Measurements from ENCODE around the gene ULK2. TPM values are rescaled to one million over a fixed set of nuclear protein-coding genes. Genes with fewer than 3 reads are reported as not detected.
A peak's percentile ranks its signal among the peaks of the same experiment; 100 is the strongest.

ULK2 gene
- total RNA-seq, 4 donors from 2014 or later: 15.4 to 35.0 (median 26.9) TPM

DNA sequence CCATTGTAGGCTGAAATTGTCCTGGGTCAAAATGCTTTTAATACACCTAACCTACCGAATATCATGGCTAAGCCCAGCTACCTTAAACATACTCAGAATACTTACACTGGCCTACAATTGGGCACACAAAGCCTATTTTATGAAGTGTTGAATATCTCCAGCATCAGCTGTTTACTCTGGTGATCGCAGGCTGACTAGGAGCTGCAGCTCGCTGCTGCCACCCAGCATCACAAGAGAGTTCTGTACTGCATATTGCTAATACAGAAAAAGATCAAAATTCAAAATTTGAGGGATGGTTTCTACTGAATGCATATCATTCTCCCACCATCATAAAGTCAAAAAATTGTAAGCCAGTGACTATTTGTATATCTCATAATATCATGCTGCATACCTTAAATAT, 55.3 kb downstream of the ULK2 start:
- no peaks in the 10 kb centered on the region for H3K4me1 ChIP-seq
- H3K9me3 ChIP-seq: no peaks in the 10 kb centered on the region
- H3K27ac ChIP-seq: no peak overlapping the region
- H3K27me3 ChIP-seq: no peaks in the 10 kb centered on the region
- no peak for DNase-seq
- intact Hi-C loops (cut with DNase I; ENCODE audit: low total_unique reads): no loop called here
- TF ChIP-seq, protein P1, sequence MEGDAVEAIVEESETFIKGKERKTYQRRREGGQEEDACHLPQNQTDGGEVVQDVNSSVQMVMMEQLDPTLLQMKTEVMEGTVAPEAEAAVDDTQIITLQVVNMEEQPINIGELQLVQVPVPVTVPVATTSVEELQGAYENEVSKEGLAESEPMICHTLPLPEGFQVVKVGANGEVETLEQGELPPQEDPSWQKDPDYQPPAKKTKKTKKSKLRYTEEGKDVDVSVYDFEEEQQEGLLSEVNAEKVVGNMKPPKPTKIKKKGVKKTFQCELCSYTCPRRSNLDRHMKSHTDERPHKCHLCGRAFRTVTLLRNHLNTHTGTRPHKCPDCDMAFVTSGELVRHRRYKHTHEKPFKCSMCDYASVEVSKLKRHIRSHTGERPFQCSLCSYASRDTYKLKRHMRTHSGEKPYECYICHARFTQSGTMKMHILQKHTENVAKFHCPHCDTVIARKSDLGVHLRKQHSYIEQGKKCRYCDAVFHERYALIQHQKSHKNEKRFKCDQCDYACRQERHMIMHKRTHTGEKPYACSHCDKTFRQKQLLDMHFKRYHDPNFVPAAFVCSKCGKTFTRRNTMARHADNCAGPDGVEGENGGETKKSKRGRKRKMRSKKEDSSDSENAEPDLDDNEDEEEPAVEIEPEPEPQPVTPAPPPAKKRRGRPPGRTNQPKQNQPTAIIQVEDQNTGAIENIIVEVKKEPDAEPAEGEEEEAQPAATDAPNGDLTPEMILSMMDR (IDR thresholded peaks at IDR 0.05): no peak
- no peak for TF ChIP-seq POLR2A (IDR thresholded peaks at IDR 0.05)
- H3K4me3 ChIP-seq: no peak overlapping the region
- no peaks in the 10 kb centered on the region for H3K36me3 ChIP-seq

DNA sequence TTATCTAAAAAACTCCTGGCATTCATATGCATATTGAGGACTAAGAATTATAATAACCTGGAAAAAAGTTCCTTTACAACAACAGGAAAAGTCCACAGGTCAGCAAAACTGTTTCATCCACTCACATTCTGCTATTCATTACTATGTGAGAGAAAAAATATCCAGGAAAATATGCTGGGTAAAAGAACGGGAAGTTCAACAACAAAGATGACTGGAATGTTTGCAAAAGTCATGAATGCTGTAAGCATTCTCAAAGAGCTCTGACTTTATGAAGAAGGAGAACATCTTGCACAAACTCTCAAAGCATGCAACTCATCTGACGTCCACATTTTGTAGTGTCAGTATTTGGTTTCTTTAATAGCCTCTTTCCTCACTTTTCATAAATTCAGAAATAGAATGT, 62.7 kb downstream of the ULK2 start:
- no peak for DNase-seq
- H3K27me3 ChIP-seq: no peaks in the 10 kb centered on the region
- no peaks in the 10 kb centered on the region for H3K4me1 ChIP-seq
- no peaks in the 10 kb centered on the region for H3K36me3 ChIP-seq
- no peaks in the 10 kb centered on the region for H3K9me3 ChIP-seq
- H3K27ac ChIP-seq: peak overlapping the region in 1 of 2 donors; percentile 32
- intact Hi-C loops (cut with DNase I; ENCODE audit: low total_unique reads): no loop called here
- TF ChIP-seq POLR2A (IDR thresholded peaks at IDR 0.05): no peak
- TF ChIP-seq, protein P1 (IDR thresholded peaks at IDR 0.05): no peak
- H3K4me3 ChIP-seq: no peak overlapping the region

DNA sequence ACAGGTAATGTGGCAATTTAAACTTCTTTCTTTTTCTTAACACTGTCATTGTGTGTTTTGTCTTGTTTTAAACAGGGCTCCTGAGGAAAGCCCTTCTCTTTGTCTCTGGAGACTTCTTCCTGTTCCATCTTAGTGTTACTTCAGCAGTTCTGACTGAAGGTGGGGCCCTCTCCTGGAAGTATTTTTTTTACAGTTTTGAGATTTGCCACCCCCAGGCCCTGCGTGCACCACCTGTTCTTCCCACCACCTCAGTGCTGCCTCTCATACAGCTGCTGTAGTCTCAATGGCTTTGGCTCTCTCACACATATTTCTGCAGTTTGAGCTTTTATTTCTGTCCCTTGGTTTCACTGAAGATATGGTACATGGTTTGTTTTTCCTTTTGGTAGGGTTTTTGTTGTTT, 67.2 kb downstream of the ULK2 start:
- DNase-seq: no peak
- Histone ChIP-seq H3K4me1 (no peaks in the 10 kb centered on the region), H3K36me3 (no peaks in the 10 kb centered on the region), H3K4me3 (no peak overlapping the region), H3K9me3 (no peaks in the 10 kb centered on the region), H3K27me3 (no peaks in the 10 kb centered on the region), H3K27ac (no peak overlapping the region)
- intact Hi-C loops (cut with DNase I; ENCODE audit: low total_unique reads): no loop called here
- no peak for TF ChIP-seq POLR2A (IDR thresholded peaks at IDR 0.05)
- TF ChIP-seq, protein P1 (IDR thresholded peaks at IDR 0.05): no peak

DNA sequence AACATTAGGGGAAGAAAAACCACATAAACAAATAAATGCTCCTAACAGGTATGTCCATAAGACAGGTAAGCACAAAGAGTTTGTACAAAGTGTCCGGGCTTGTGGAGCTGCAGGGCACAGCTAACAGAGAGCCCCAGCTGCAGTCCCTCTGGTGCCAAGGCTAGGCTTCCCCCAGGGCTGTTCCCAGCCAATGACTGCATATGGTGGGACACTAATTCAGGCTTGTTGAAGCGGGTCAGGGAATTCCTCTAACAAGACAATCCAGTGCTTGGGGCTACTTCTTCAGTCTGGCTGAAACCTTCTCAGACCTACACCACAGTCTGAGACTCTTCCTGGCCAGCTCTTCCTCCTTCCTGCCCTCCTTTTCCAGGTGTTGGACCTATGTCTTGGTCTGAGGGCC, 67.9 kb downstream of the ULK2 start:
- no peaks in the 10 kb centered on the region for H3K9me3 ChIP-seq
- H3K27ac ChIP-seq: no peak overlapping the region
- intact Hi-C loops (cut with DNase I; ENCODE audit: low total_unique reads): no loop called here
- H3K4me3 ChIP-seq: no peak overlapping the region
- H3K36me3 ChIP-seq: no peaks in the 10 kb centered on the region
- DNase-seq: no peak
- H3K4me1 ChIP-seq: no peaks in the 10 kb centered on the region
- no peak for TF ChIP-seq POLR2A (IDR thresholded peaks at IDR 0.05)
- TF ChIP-seq, protein P1 (IDR thresholded peaks at IDR 0.05): no peak
- H3K27me3 ChIP-seq: no peaks in the 10 kb centered on the region

DNA sequence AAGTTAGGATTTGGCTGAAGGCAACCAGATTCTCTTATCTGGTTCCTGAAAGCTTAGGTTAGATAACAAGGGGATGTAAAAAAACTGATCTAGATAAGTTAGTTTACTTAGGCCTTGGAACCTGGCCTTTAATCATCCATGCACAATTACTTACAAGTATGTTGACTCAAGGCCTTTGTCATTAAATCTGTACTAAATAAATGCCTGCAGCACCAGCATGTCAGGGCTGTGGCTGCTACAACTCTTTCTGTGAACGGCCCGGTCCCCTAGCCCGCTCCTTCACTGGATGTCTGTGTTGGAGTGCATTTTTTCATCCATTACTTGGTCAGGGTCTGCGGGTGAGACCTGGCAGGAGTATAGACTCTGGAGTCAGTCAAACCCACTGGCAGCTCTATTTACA, 71.3 kb downstream of the ULK2 start:
- intact Hi-C loops (cut with DNase I; ENCODE audit: low total_unique reads): no loop called here
- Histone ChIP-seq H3K4me3 (no peak overlapping the region), H3K36me3 (no peaks in the 10 kb centered on the region), H3K9me3 (no peaks in the 10 kb centered on the region), H3K4me1 (no peaks in the 10 kb centered on the region), H3K27me3 (no peaks in the 10 kb centered on the region), H3K27ac (no peak overlapping the region)
- DNase-seq: no peak
- TF ChIP-seq, protein P1 (IDR thresholded peaks at IDR 0.05): no peak
- TF ChIP-seq POLR2A (IDR thresholded peaks at IDR 0.05): no peak

All from uterus (tissue), 4 donors.